Testis (tissue), 3 donors: Measurements from ENCODE around the gene DDT. TPM values are rescaled to one million over a fixed set of nuclear protein-coding genes. Genes with fewer than 3 reads are reported as not detected.
"Not testable (repeated sequence)": the region's sequence is repeated elsewhere in the genome, so short reads cannot be mapped to it uniquely, and the experiment has no call there.

Experiments
- DNase-seq: peaks from one replicate; pipeline ENCODE4 v3.0.0-alpha.2; 2019
- H3K27ac ChIP-seq, 2 donors: fragments of 200-600 bp; sonication (generic); one replicate each; pipeline ENCODE4 v1.5.1; 2019
- H3K27me3 ChIP-seq: fragments of 200-600 bp; sonication (generic); one replicate; pipeline ENCODE4 v1.5.1; 2019
- H3K36me3 ChIP-seq: fragments of 200-600 bp; sonication (generic); one replicate; pipeline ENCODE4 v1.5.1; 2017; ENCODE audit warnings: low read depth; ENCODE audit errors: missing control alignments
- H3K4me1 ChIP-seq: fragments of 200-600 bp; sonication (generic); one replicate; pipeline ENCODE4 v1.5.1; 2019
- H3K4me3 ChIP-seq, 2 donors: fragments of 200-600 bp; sonication (generic); one replicate each; pipeline ENCODE4 v1.5.1; 2017 to 2019
- H3K9me3 ChIP-seq: fragments of 200-600 bp; sonication (generic); one replicate; pipeline ENCODE4 v1.5.1; 2017
- CTCF ChIP-seq, 3 experiments: fragments of 450-650 bp in 2 of 3; fragments of 200-600 bp in 1 of 3; sonication (generic) in 1 of 3; IDR thresholded peaks; one replicate each; pipeline ENCODE4 v1.5.1; 2016 to 2019; ENCODE audit warnings: antibody characterized with exemption in 3 of 3, mild to moderate bottlenecking in 2 of 3, moderate library complexity in 1 of 3
- POLR2A ChIP-seq: fragments of 450-650 bp; IDR thresholded peaks from one replicate; pipeline ENCODE4 v1.6.1; 2017; ENCODE audit warnings: antibody characterized with exemption, mild to moderate bottlenecking, moderate library complexity
- WGBS, 2 donors: methylation state at CpG; one replicate each; pipeline ENCODE4 v1.1.5; 2018; 5-methylcytosine and 5-hydroxymethylcytosine counted together
- intact Hi-C: fragments of 100-400 bp; cut with DNase I; formaldehyde crosslinking; loops from one replicate; pipeline ENCODE4 v1.15.1; 2023; ENCODE audit warnings: low total_unique reads
- polyA plus RNA-seq: library from polyadenylated mRNA; stranded (reverse); fragments of 350-450 nt; fragmentation: Illumina TruSeq; extraction: RNeasy Lipid Tissue Mini Kit (QIAGEN cat#74804); gene quantifications from one replicate; pipeline ENCODE4 v1.2.3, GENCODE V29; 2014; ENCODE audit warnings: low read depth, low replicate concordance; ENCODE audit not compliant: insufficient read depth
- total RNA-seq, 2 donors: library from RNA; depleted of rRNA; stranded (reverse); fragments of >200 nt; gene quantifications; one replicate each; pipeline ENCODE4 v1.2.3, GENCODE V29; 2016

DDT gene
- total and polyA plus RNA-seq, 3 donors from 2014 or later, result 79.7 to 80.5 (median 80.0) TPM

DNA sequence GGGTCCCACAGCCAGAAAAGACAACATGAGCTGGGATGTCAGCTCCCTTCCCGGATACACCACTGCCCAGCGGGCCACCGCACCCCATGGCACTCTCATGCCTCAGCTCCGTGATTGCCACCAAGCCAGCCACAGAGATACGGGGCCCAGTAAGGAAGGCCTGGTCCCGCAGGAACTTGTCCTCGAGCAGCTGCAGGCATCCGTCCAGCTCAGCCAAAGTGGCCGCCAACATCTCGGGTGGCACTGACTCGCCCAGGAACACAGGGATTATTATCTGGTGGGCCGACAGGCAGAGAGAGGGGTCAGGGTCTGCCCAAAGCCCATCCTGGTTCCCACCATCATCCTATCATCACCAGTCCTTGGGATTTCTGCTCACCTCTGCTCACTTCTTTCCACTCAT is 3.1 kb upstream of the DDT start:
- intact Hi-C loops, DNase-seq, H3K4me3 ChIP-seq, H3K9me3 ChIP-seq, H3K36me3 ChIP-seq, H3K27me3 ChIP-seq, H3K4me1 ChIP-seq, H3K27ac ChIP-seq: not testable (repeated sequence)
- no CpG with 5 or more reads among the region's 12 CpGs for WGBS, 2 donors

DNA sequence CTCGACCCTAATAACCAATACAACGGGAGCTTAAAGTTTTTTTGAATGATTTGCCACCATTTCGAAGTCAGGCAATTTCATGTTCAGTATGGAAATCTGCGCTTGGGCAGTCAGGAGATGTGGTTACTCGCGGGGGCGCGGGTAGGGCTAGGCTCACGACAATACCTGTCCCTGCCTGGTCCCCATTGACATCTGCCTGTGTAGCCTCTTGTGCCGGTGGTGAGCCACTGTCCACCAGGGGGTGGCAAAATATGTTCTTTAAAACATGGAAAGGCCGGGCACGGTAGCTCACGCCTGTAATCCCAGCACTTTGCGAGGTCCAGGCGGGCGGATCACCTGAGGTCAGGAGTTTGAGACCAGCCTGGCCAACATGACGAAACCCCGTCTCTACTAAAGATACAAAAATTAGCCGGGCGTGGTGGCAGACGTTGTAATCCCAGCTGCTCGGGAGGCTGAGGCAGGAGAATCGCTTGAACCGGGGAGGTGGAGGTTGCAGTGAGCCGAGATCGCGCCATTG is 653 bp upstream of the DDT start:
- H3K27me3 ChIP-seq, H3K36me3 ChIP-seq, H3K4me3 ChIP-seq, H3K4me1 ChIP-seq, DNase-seq, H3K9me3 ChIP-seq, H3K27ac ChIP-seq: not testable (repeated sequence)
- no CpG with 5 or more reads among the region's 27 CpGs for WGBS, 2 donors
- intact Hi-C loops, result loop anchor here (5.0 kb wide), 1 partner anchor 48 kb away; no protein-coding TSS in a partner anchor

- not testable (repeated sequence) for DNase-seq, H3K9me3 ChIP-seq, H3K4me3 ChIP-seq, H3K36me3 ChIP-seq, H3K27ac ChIP-seq, H3K27me3 ChIP-seq, H3K4me1 ChIP-seq
- WGBS, 2 donors, result 95 to 100% methylated on average over 3 of the region's 3 CpGs
- intact Hi-C loops, result loop anchor here (5.0 kb wide), 1 partner anchor 45 kb away; no protein-coding TSS in a partner anchor
Observed at GRCh38 chr22:23971927-23972326, 2.3 kb downstream of the DDT start.

- intact Hi-C loops, result loop anchor here (5.0 kb wide), 1 partner anchor 44 kb away; no protein-coding TSS in a partner anchor
- Histone ChIP-seq H3K27ac (no peak overlapping the region), H3K9me3 (no peaks in the 10 kb centered on the region), H3K4me1 (no peaks in the 10 kb centered on the region), H3K4me3 (no peak overlapping the region), H3K27me3 (no peaks in the 10 kb centered on the region), H3K36me3 (no peaks in the 10 kb centered on the region)
- WGBS, 2 donors, result 70 to 78% methylated on average over 6 of the region's 6 CpGs
- no peak for TF ChIP-seq POLR2A
- TF ChIP-seq CTCF (IDR thresholded peaks at IDR 0.05), result no peak
- DNase-seq, result no peak
Observed at GRCh38 chr22:23970816-23971486, 3.3 kb downstream of the DDT start.

DNA sequence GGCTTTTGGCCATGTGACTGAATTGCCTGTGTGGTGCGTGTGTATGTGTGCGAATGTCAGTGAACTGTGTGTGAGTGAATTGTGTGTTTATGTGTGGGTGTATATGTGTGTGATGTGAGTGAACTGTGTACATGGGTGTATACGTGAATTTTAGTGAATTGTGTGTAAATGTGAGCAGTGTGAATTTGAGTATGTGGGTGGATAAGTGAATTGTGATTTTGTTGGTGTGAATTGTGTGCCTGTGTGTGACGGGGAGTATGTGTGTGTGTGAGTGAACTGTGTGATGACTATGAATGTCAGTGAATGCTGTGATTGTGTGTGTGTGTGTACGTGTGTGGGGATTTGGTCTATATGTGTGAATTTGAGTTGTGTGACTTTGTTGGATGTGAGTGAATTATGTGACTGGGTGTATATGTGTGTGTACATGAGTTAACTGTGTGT is 4.0 kb downstream of the DDT start:
- no peaks in the 10 kb centered on the region for H3K27me3 ChIP-seq
- no peaks in the 10 kb centered on the region for H3K36me3 ChIP-seq
- H3K27ac ChIP-seq, result no peak overlapping the region
- 83 to 93% methylated on average over 5 of the region's 5 CpGs for WGBS, 2 donors
- intact Hi-C loops, result loop anchor here (5.0 kb wide), 1 partner anchor 43 kb away; no protein-coding TSS in a partner anchor
- TF ChIP-seq POLR2A (no peak), CTCF (IDR thresholded peaks at IDR 0.05) (no peak)
- no peaks in the 10 kb centered on the region for H3K4me1 ChIP-seq
- H3K9me3 ChIP-seq, result no peaks in the 10 kb centered on the region
- DNase-seq, result no peak
- no peak overlapping the region for H3K4me3 ChIP-seq

- H3K4me3 ChIP-seq, result no peak overlapping the region
- no peaks in the 10 kb centered on the region for H3K9me3 ChIP-seq
- no peaks in the 10 kb centered on the region for H3K4me1 ChIP-seq
- no peak for DNase-seq
- WGBS, 2 donors, result 98% methylated on average over 3 of the region's 3 CpGs; no CpG with 5 or more reads in 1 of the 2 donors
- intact Hi-C loops, result no loop called here
- TF ChIP-seq CTCF (IDR thresholded peaks at IDR 0.05) (no peak), POLR2A (no peak)
- no peaks in the 10 kb centered on the region for H3K36me3 ChIP-seq
- no peaks in the 10 kb centered on the region for H3K27me3 ChIP-seq
- no peak overlapping the region for H3K27ac ChIP-seq
Observed at GRCh38 chr22:23969071-23969470, 5.2 kb downstream of the DDT start.

DNA sequence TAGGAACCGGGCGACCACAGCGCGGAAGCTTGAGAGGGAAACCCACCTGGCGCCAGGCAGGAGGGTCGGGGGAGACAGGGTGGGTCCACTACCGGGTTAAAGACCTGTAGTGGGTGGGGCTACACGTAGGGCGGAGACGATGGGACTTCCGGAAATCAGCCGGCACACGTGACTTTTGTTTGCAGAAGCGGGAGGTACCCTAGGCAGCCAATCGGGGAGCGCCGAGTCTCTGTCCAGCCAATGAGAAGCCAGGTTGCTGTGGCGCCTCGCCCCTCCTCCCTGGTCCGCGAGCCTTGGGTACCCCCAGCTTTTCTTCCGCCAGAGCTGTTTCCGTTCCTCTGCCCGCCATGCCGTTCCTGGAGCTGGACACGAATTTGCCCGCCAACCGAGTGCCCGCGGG is 7.7 kb downstream of the DDT start, which contains the start of gene DDTL:
TSS of gene DDTL (plus strand) at position 321 of the 400 bp plus-strand sequence. CDS start at position 348, 27 bp downstream.
- H3K36me3 ChIP-seq, H3K4me1 ChIP-seq, H3K9me3 ChIP-seq, intact Hi-C loops, DNase-seq, H3K27me3 ChIP-seq, H3K27ac ChIP-seq, H3K4me3 ChIP-seq: not testable (repeated sequence)
- WGBS, 2 donors, result no CpG with 5 or more reads among the region's 30 CpGs

GRCh38 chr22:23966094-23966493 is 8.1 kb downstream of the DDT start:
- intact Hi-C loops, H3K27ac ChIP-seq, H3K27me3 ChIP-seq, H3K36me3 ChIP-seq, H3K4me1 ChIP-seq, H3K9me3 ChIP-seq, DNase-seq, H3K4me3 ChIP-seq: not testable (repeated sequence)
- WGBS, 2 donors, result no CpG with 5 or more reads among the region's 18 CpGs

GRCh38 chr22:23961084-23961771 is 13.0 kb downstream of the DDT start, which contains the start of gene GSTT2B:
TSS of gene GSTT2B (minus strand) at chr22:23961195. CDS start at chr22:23961131, 64 bp downstream.
- H3K4me3 ChIP-seq, DNase-seq, H3K27ac ChIP-seq, H3K36me3 ChIP-seq, H3K9me3 ChIP-seq, H3K4me1 ChIP-seq, intact Hi-C loops, H3K27me3 ChIP-seq: not testable (repeated sequence)
- no CpG with 5 or more reads among the region's 43 CpGs for WGBS, 2 donors
